ENCODE data around the gene TGM6.

TGM6 gene

DNA sequence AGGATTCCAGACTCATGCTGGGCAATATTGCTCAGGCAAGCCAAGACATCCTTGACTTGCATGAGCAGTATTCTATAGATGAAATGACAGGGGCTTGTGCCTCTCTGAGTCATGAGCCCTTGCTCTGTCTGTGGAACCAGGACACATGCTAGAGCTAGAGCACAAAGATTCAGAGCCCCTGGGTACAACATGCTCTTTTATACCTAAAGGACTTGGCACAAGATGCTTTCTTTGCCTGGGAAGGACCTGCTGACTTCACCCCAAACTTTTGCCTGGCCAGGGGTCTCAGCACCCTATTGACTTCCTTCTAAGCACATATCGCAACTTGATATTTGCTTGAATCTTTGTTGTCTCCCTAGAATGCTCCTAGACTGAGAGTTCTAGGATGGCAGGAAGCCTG is 27.4 kb downstream of the TGM6 start:
- peaks cover 3% of the 10 kb centered on the region; the same call in 1 of the 2 replicates for H3K9me3 ChIP-seq (ENCODE audit: insufficient read depth, low read length)
- no peak overlapping the region for H3K4me3 ChIP-seq (ENCODE audit: low read length)
- H3K27me3 ChIP-seq (ENCODE audit: low read depth, low read length): 0 out of 2 replicates have a peak, but pooled peaks cover 3% of the 10 kb centered on the region
- no peak overlapping the region for H3K9ac ChIP-seq (ENCODE audit: low read length)
- no peak overlapping the region for H3K4me2 ChIP-seq (ENCODE audit: low read length)
- H3K4me1 ChIP-seq (ENCODE audit: low read length): no peaks in the 10 kb centered on the region
- no peak overlapping the region for H3K27ac ChIP-seq (ENCODE audit: low read length)
- H4K20me1 ChIP-seq (ENCODE audit: insufficient read depth, low read length): no peaks in the 10 kb centered on the region
- H3K79me2 ChIP-seq (ENCODE audit: low read length): no peaks in the 10 kb centered on the region
- no peaks in the 10 kb centered on the region for H3K36me3 ChIP-seq (replicated peaks; ENCODE audit: low read depth, low read length)
- no peak overlapping the region for H2AFZ ChIP-seq (ENCODE audit: low read depth, low read length)
- no peak for TF ChIP-seq EZH2phosphoT487 (IDR thresholded peaks at IDR 0.05; ENCODE audit: low read depth)
- TF ChIP-seq, protein P1, sequence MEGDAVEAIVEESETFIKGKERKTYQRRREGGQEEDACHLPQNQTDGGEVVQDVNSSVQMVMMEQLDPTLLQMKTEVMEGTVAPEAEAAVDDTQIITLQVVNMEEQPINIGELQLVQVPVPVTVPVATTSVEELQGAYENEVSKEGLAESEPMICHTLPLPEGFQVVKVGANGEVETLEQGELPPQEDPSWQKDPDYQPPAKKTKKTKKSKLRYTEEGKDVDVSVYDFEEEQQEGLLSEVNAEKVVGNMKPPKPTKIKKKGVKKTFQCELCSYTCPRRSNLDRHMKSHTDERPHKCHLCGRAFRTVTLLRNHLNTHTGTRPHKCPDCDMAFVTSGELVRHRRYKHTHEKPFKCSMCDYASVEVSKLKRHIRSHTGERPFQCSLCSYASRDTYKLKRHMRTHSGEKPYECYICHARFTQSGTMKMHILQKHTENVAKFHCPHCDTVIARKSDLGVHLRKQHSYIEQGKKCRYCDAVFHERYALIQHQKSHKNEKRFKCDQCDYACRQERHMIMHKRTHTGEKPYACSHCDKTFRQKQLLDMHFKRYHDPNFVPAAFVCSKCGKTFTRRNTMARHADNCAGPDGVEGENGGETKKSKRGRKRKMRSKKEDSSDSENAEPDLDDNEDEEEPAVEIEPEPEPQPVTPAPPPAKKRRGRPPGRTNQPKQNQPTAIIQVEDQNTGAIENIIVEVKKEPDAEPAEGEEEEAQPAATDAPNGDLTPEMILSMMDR (IDR thresholded peaks at IDR 0.05; ENCODE audit: low read depth, low read length): no peak

DNA sequence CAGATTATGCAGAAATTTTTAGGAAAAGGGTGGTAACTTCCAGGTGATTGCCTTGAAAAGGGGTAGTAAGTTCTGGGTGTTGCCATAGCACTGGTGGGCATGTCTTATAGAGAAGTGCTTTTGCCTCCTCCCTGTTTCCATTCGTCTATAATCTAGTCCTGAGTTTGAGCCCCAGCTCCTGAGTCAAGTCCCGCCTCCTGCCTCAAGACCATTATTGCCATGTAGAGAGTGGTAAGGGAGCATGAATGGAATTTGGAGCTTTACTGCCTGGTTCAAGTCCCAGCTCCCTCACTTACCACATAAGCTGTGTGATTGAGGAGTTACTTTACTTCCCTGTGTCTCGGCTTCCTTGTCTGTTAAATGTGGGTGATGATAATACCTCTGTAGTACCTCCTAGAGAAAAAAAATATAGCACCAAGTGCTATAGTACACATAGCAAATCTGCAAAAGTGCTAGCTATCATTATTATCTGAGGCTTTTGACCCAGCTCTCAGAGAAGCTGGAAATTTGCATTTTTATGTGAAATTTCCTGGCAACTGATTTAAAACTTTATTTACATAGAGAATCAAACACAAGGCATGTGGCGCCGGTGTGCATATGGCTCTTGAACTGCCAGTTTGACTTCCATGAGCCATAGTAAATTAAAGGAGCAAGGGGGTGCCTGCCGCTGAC is 36.0 kb downstream of the TGM6 start:
- Histone ChIP-seq H2AFZ (ENCODE audit: low read depth, low read length) (no peak overlapping the region), H3K27me3 (ENCODE audit: low read depth, low read length) (peaks cover 25% of the 10 kb centered on the region), H3K27ac (ENCODE audit: low read length) (no peak overlapping the region), H3K36me3 (replicated peaks; ENCODE audit: low read depth, low read length) (no peaks in the 10 kb centered on the region), H4K20me1 (ENCODE audit: insufficient read depth, low read length) (no peaks in the 10 kb centered on the region), H3K79me2 (ENCODE audit: low read length) (no peaks in the 10 kb centered on the region), H3K4me3 (ENCODE audit: low read length) (no peak overlapping the region), H3K4me2 (ENCODE audit: low read length) (no peak overlapping the region), H3K9ac (ENCODE audit: low read length) (no peak overlapping the region), H3K4me1 (ENCODE audit: low read length) (no peaks in the 10 kb centered on the region), H3K9me3 (ENCODE audit: insufficient read depth, low read length) (no peaks in the 10 kb centered on the region)
- TF ChIP-seq EZH2phosphoT487 (IDR thresholded peaks at IDR 0.05; ENCODE audit: low read depth): no peak
- TF ChIP-seq, protein P1 (IDR thresholded peaks at IDR 0.05; ENCODE audit: low read depth, low read length): no peak

DNA sequence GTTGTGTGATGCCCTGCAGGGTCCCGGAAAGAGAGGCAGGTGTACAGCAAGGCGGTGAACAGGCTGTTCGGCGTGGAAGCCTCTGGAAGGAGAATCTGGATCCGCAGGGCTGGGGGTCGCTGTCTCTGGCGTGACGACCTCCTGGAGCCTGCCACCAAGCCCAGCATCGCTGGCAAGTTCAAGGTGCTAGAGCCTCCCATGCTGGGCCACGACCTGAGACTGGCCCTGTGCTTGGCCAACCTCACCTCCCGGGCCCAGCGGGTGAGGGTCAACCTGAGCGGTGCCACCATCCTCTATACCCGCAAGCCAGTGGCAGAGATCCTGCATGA is 36.5 kb downstream of the TGM6 start:
- Histone ChIP-seq H3K36me3 (replicated peaks; ENCODE audit: low read depth, low read length) (no peaks in the 10 kb centered on the region), H3K9ac (ENCODE audit: low read length) (no peak overlapping the region), H3K27ac (ENCODE audit: low read length) (no peak overlapping the region), H3K4me3 (ENCODE audit: low read length) (no peak overlapping the region), H3K79me2 (ENCODE audit: low read length) (no peaks in the 10 kb centered on the region), H4K20me1 (ENCODE audit: insufficient read depth, low read length) (no peaks in the 10 kb centered on the region), H3K27me3 (ENCODE audit: low read depth, low read length) (peaks cover 25% of the 10 kb centered on the region), H3K4me1 (ENCODE audit: low read length) (no peaks in the 10 kb centered on the region), H2AFZ (ENCODE audit: low read depth, low read length) (no peak overlapping the region), H3K4me2 (ENCODE audit: low read length) (no peak overlapping the region), H3K9me3 (ENCODE audit: insufficient read depth, low read length) (no peaks in the 10 kb centered on the region)
- TF ChIP-seq, protein P1 (IDR thresholded peaks at IDR 0.05; ENCODE audit: low read depth, low read length): no peak
- TF ChIP-seq EZH2phosphoT487 (IDR thresholded peaks at IDR 0.05; ENCODE audit: low read depth): no peak

DNA sequence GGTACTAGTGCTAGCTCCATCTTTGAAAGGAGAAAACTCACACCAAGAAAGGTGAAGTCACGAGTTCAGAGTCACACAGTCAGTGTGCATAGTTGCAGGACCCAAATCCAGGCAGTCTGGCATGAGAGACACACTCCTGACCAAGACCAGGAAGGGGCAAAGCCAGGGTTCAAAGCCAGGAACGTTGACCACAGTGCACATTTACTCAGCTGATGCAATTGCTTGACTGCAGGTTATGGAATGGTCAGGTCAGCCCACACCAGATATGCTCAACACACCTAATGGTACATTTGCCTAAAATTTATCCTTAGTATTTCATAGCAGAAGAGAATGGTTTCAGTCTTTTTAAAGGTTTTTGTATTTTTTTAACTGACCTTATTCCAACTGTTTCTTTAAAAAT is 37.7 kb downstream of the TGM6 start:
- Histone ChIP-seq H2AFZ (ENCODE audit: low read depth, low read length) (no peak overlapping the region), H3K4me2 (ENCODE audit: low read length) (no peak overlapping the region), H3K79me2 (ENCODE audit: low read length) (no peaks in the 10 kb centered on the region), H3K9me3 (ENCODE audit: insufficient read depth, low read length) (no peaks in the 10 kb centered on the region), H3K36me3 (replicated peaks; ENCODE audit: low read depth, low read length) (no peaks in the 10 kb centered on the region), H3K9ac (ENCODE audit: low read length) (no peak overlapping the region), H4K20me1 (ENCODE audit: insufficient read depth, low read length) (no peaks in the 10 kb centered on the region), H3K27ac (ENCODE audit: low read length) (no peak overlapping the region), H3K27me3 (ENCODE audit: low read depth, low read length) (peaks cover 22% of the 10 kb centered on the region), H3K4me3 (ENCODE audit: low read length) (no peak overlapping the region), H3K4me1 (ENCODE audit: low read length) (no peaks in the 10 kb centered on the region)
- TF ChIP-seq, protein P1 (IDR thresholded peaks at IDR 0.05; ENCODE audit: low read depth, low read length): no peak
- TF ChIP-seq EZH2phosphoT487 (IDR thresholded peaks at IDR 0.05; ENCODE audit: low read depth): no peak

Data from OCI-LY3 (cell line).